ENCODE results near the gene ZBTB40. TPM values are rescaled to one million over a fixed set of nuclear protein-coding genes. Genes with fewer than 3 reads are reported as not detected.

Gene ZBTB40
- total and polyA plus RNA-seq, 10 of the 15 experiments (the other 5 are each of a cell fraction or from before 2014, with no cell fraction given) = 1.9 to 14.4 (median 9.0) TPM

GRCh38 chr1:22520871-22521270 is 69.2 kb downstream of the ZBTB40 start:
- no peak for DNase-seq (ENCODE audit: low read depth, low spot score)
- Histone ChIP-seq H3K4me2 (ENCODE audit: control insufficient read depth, insufficient read depth) (no peak overlapping the region), H3K9me3 (replicated peaks; ENCODE audit: control insufficient read depth, insufficient read depth, low read length) (no peaks in the 10 kb centered on the region), H3K27me3 (replicated peaks in 1 of 2; ENCODE audit: control insufficient read depth in 2 of 2, insufficient read depth in 2 of 2, low read length in 1 of 2) (no peaks in the 10 kb centered on the region), H3K9ac (ENCODE audit: control insufficient read depth, insufficient read depth, low read length) (no peak overlapping the region), H3K36me3 (ENCODE audit: control insufficient read depth in 2 of 2, insufficient read depth in 2 of 2, low read length in 1 of 2) (peaks cover 17 to 19% of the 10 kb centered on the region in 2 experiments; a peak in 3 of 4 replicates), H4K20me1 (ENCODE audit: control insufficient read depth, insufficient read depth) (no peaks in the 10 kb centered on the region), H3K4me1 (ENCODE audit: control insufficient read depth, insufficient read depth, low read length) (no peaks in the 10 kb centered on the region), H2AFZ (ENCODE audit: control insufficient read depth, low read depth, low read length) (no peak overlapping the region), H3K79me2 (ENCODE audit: control insufficient read depth, insufficient read depth, low read length) (no peaks in the 10 kb centered on the region), H3K27ac (ENCODE audit: control insufficient read depth, insufficient read depth) (no peak overlapping the region), H3K4me3 (no peak overlapping the region)
- intact Hi-C loops (cut with micrococcal nuclease; ENCODE audit: unreplicated experiment) = no loop called here
- no TSS peak for BruUV-seq (replicated peaks)
- ATAC-seq = no peak
- 97% methylated on average over 9 of the region's 9 CpGs for WGBS (ENCODE audit: insufficient coverage, insufficient replicate concordance, low lambda C conversion rate, missing lambda C conversion rate)
- POLR2A ChIA-PET = no interaction called here
- CTCF ChIA-PET = no interaction called here
- SMC1A ChIA-PET (ENCODE audit: uncharacterized antibody, unreplicated experiment) = no interaction called here
- in situ Hi-C loops (cut with MboI) = no loop called here
- RAD21 ChIA-PET (ENCODE audit: unreplicated experiment) = no interaction called here
- FAIRE-seq = no peak
- no peak for TF ChIP-seq EP300 (IDR thresholded peaks at IDR 0.05; ENCODE audit: borderline replicate concordance in 1 of 2, control insufficient read depth in 1 of 2, low read depth in 2 of 2, low read length in 2 of 2)
- no peak for TF ChIP-seq CBFB (IDR thresholded peaks at IDR 0.05; ENCODE audit: low read depth)
- TF ChIP-seq KLF5 (IDR thresholded peaks at IDR 0.05; ENCODE audit: partially characterized antibody) = no peak
- TF ChIP-seq CUX1 (IDR thresholded peaks at IDR 0.05; ENCODE audit: insufficient replicate concordance, low read depth, low read length) = no peak
- no peak for TF ChIP-seq RELB (IDR thresholded peaks at IDR 0.05; ENCODE audit: low read depth)
- TF ChIP-seq RFX5 (IDR thresholded peaks at IDR 0.05; ENCODE audit: low read depth, low read length) = no peak
- no peak for TF ChIP-seq NRF1 (conservative IDR thresholded peaks at IDR 0.05; ENCODE audit: low read depth, low read length)
- TF ChIP-seq KDM1A (IDR thresholded peaks at IDR 0.05; ENCODE audit: borderline replicate concordance) = no peak
- no peak for TF ChIP-seq ZNF687 (IDR thresholded peaks at IDR 0.05)
- no peak for TF ChIP-seq ZBTB4 (CRISPR knock-in tag; IDR thresholded peaks at IDR 0.05)

All from GM12878 (cell line).